NCI-H1436 (cell line): ENCODE data around the gene DYRK1A.

Experiments used
- DNase-seq: peaks from one replicate; lab custom pipeline; 2025; lab: John Stamatoyannopoulos, UW

DYRK1A gene

GRCh38 chr21:37385179-37385765 lies 18.7 kb downstream of the DYRK1A start:
- DNase-seq: no peak

GRCh38 chr21:37386151-37386550 lies 19.6 kb downstream of the DYRK1A start:
- DNase-seq: no peak

- no peak for DNase-seq
Observed at GRCh38 chr21:37389456-37389855, 22.9 kb downstream of the DYRK1A start.

- no peak for DNase-seq
Observed at GRCh38 chr21:37391666-37392065, 25.1 kb downstream of the DYRK1A start.

- DNase-seq: no peak
Observed at GRCh38 chr21:37392441-37392840, 25.9 kb downstream of the DYRK1A start.

GRCh38 chr21:37393030-37393429 lies 26.5 kb downstream of the DYRK1A start:
- DNase-seq: no peak

- DNase-seq: no peak
Observed at GRCh38 chr21:37393786-37394185, 27.2 kb downstream of the DYRK1A start.

GRCh38 chr21:37395961-37396360 lies 29.4 kb downstream of the DYRK1A start:
- DNase-seq: no peak

- DNase-seq: no peak
Observed at GRCh38 chr21:37396855-37397254, 30.3 kb downstream of the DYRK1A start.

GRCh38 chr21:37398697-37399096 lies 32.1 kb downstream of the DYRK1A start:
- DNase-seq: no peak

GRCh38 chr21:37402251-37402867 lies 35.8 kb downstream of the DYRK1A start:
- no peak for DNase-seq

- DNase-seq: no peak
Observed at GRCh38 chr21:37405629-37406028, 39.1 kb downstream of the DYRK1A start.

GRCh38 chr21:37407719-37408420 lies 41.3 kb downstream of the DYRK1A start:
- DNase-seq: no peak

GRCh38 chr21:37408464-37409193 lies 42.1 kb downstream of the DYRK1A start:
- no peak for DNase-seq

GRCh38 chr21:37410639-37411038 lies 44.1 kb downstream of the DYRK1A start:
- DNase-seq: no peak

- no peak for DNase-seq
Observed at GRCh38 chr21:37412603-37413360, 46.2 kb downstream of the DYRK1A start.

GRCh38 chr21:37413553-37414291 lies 47.1 kb downstream of the DYRK1A start:
- DNase-seq: no peak

GRCh38 chr21:37414292-37415253 lies 48.0 kb downstream of the DYRK1A start:
- DNase-seq: no peak

- DNase-seq: no peak
Observed at GRCh38 chr21:37415939-37416338, 49.4 kb downstream of the DYRK1A start.

- no peak for DNase-seq
Observed at GRCh38 chr21:37416914-37417313, 50.3 kb downstream of the DYRK1A start.
